Measurements from ENCODE around the gene GTPBP1. TPM values are rescaled to one million over a fixed set of nuclear protein-coding genes. Genes with fewer than 3 reads are reported as not detected.

The GTPBP1 gene
- total and polyA plus RNA-seq, 5 experiments from 2014 or later, result 17.2 to 73.3 (median 29.3) TPM

DNA sequence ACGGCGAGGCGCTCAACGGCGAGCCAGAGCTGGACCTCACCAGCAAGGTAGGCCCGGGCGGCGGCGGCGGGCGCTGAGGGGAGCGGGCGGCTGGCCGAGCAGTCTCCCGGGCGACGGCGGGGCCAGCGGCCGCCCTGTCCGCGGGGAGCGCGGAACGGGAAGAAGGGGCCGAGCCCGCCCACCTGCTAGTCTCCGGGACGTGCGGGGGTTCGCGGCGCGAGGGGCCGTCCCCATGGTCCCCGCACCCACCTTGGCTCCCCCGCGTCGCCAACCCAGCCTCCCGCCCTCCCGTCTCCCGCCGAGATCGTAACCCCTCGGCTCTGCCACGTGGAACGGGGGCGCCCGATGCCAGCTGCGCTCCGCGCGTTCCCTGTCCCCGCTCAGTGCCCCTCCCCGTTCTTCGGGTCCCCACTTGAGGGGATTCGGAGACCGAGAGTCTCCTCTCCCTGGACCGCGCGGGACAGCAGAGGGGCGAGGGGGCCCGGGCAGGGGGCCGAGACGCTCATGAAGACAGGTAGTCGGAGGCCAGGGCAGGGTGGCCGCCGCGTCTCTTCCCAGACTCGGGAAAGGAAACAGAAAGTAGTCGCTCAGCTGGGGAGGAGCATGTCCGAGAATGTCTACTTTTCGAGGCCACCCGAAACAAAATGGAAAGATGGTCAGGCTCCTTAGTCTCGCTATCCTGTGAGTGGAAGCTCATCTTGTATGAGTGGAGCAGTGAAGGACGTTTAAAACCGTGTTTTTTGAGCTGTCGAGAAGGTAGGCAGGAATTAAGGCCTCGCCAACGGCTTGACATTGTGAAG lies 557 bp downstream of the GTPBP1 start:
- peak in 1 of 2 donors; percentile 1 for ATAC-seq
- POLR2A ChIA-PET, result interaction anchor here (0.5 to 3.8 kb wide), 21 partner anchors 9 to 614 kb away, joined by 3 to 60 read pairs (median 6); partner anchors contain the start of genes CBX6, CBY1, FAM227A and SUN2
- peak overlapping the region; percentile 85 to 95 (median 90) for H3K4me3 Mint-ChIP-seq

GRCh38 chr22:38706901-38707195 lies 1.1 kb downstream of the GTPBP1 start:
- Mint-ChIP-seq H3K9me3 (no peaks in the 10 kb centered on the region), H3K27ac (peak overlapping the region; percentile 68 to 95 (median 92)), H3K27me3 (no peaks in the 10 kb centered on the region), H3K36me3 (peaks cover 0 to 17% (median 0%) of the 10 kb centered on the region in 3 donors), H3K4me1 (peaks cover 27 to 69% (median 62%) of the 10 kb centered on the region in 4 donors), H3K4me3 (peak overlapping the region; percentile 85 to 95 (median 90))
- ATAC-seq, result no peak
- POLR2A ChIA-PET, result interaction anchor here (0.5 to 3.8 kb wide), 11 partner anchors 8 to 209 kb away, joined by 3 to 60 read pairs (median 10); partner anchors contain the start of genes CBY1, FAM227A, SUN2 and TOMM22
- DNase-seq, result no peak

More for the DNA sequence above, 557 bp downstream of the GTPBP1 start:
- Mint-ChIP-seq H3K9me3 (peaks cover 0 to under 1% (median 0%) of the 10 kb centered on the region in 9 donors), H3K27ac (peak overlapping the region; percentile 68 to 95 (median 92)), H3K4me1 (peaks cover 28 to 73% (median 64%) of the 10 kb centered on the region in 4 donors), H3K27me3 (peaks cover 0 to under 1% (median 0%) of the 10 kb centered on the region in 5 donors), H3K36me3 (peaks cover 0 to 13% (median 0%) of the 10 kb centered on the region in 3 donors)
- peak in 7 of 10 donors; percentile 14 to 34 (median 29) for DNase-seq

DNA sequence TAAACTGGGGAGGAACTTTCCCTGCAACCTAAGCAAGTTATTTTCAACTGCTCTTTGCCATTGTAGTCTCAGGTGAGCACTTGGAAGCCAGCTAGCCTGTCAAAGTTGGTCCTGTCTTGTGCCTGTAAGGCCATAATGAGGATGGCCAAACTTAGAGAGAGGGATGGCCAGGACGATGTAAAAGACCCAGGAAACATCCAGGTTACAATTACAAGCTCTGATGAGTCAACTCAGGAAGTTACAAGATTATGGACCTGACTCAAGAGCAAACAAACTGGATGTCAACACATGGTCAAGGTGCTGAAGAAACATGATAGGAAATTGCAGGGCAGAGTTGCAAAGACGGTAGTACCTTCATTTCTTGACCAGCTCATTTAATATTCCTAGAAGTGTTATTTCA lies 1.6 kb downstream of the GTPBP1 start:
- peaks cover 31 to 71% (median 66%) of the 10 kb centered on the region in 4 donors for H3K4me1 Mint-ChIP-seq
- H3K27me3 Mint-ChIP-seq, result no peaks in the 10 kb centered on the region
- no peak for ATAC-seq
- H3K4me3 Mint-ChIP-seq, result peak overlapping the region; percentile 85 to 95 (median 90)
- peak overlapping the region in 8 of 10 donors; percentile 70 to 95 (median 92) for H3K27ac Mint-ChIP-seq
- no peaks in the 10 kb centered on the region for H3K9me3 Mint-ChIP-seq
- peaks cover 0 to 22% (median 0%) of the 10 kb centered on the region in 3 donors for H3K36me3 Mint-ChIP-seq
- DNase-seq, result no peak
- POLR2A ChIA-PET, result interaction anchor here (0.6 to 3.8 kb wide), 8 partner anchors 26 to 59 kb away, joined by 3 to 60 read pairs (median 6); partner anchors contain the start of genes CBY1 and FAM227A

GRCh38 chr22:38707984-38708383 lies 2.2 kb downstream of the GTPBP1 start:
- DNase-seq (no peak), ATAC-seq (no peak)
- H3K36me3 Mint-ChIP-seq, result peaks cover 0 to 25% (median 0%) of the 10 kb centered on the region in 3 donors
- peaks cover 35 to 76% (median 72%) of the 10 kb centered on the region in 4 donors for H3K4me1 Mint-ChIP-seq
- H3K9me3 Mint-ChIP-seq, result no peaks in the 10 kb centered on the region
- POLR2A ChIA-PET, result interaction anchor here (0.6 to 3.8 kb wide), 8 partner anchors 26 to 58 kb away, joined by 3 to 60 read pairs (median 6); partner anchors contain the start of gene TOMM22
- peak overlapping the region in 7 of 10 donors; percentile 7 to 88 (median 68) for H3K27ac Mint-ChIP-seq
- peak overlapping the region; percentile 4 to 95 (median 89) for H3K4me3 Mint-ChIP-seq
- no peaks in the 10 kb centered on the region for H3K27me3 Mint-ChIP-seq

DNA sequence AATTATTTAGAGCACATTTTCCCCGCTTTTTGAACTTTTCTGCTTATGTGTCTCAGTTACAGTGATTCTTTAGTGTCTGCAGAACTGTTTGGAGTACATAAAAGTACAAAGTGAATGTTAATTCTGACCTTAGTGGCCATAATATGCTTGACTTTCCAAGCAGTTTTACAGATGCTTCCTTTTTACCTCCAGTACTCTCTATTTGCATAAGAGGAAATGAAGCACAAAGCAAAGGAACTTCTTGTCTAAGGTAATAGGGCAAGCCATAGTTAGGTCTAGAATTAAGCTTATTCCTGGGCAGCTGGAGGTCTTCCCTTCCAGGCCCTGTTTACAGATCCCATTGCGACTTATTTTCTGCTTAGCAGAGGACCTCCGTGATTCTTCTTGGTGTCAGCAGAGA lies 3.6 kb downstream of the GTPBP1 start:
- Mint-ChIP-seq H3K27ac (peak overlapping the region in 5 of 10 donors; percentile 18 to 64 (median 60)), H3K4me1 (peaks cover 41 to 83% (median 82%) of the 10 kb centered on the region in 4 donors), H3K27me3 (no peaks in the 10 kb centered on the region), H3K4me3 (peak overlapping the region in 8 of 10 donors; percentile 32 to 67 (median 56)), H3K9me3 (no peaks in the 10 kb centered on the region), H3K36me3 (peaks cover 0 to 25% (median 0%) of the 10 kb centered on the region in 3 donors)
- DNase-seq (no peak), ATAC-seq (no peak)
- POLR2A ChIA-PET, result interaction anchor here (0.5 to 3.1 kb wide), 6 partner anchors 10 to 43 kb away, joined by 3 to 12 read pairs (median 6); partner anchors contain the start of gene TOMM22

GRCh38 chr22:38710351-38710750 lies 4.6 kb downstream of the GTPBP1 start:
- Mint-ChIP-seq H3K36me3 (peaks cover 0 to 26% (median 0%) of the 10 kb centered on the region in 3 donors), H3K4me3 (no peak overlapping the region)

GRCh38 chr22:38710866-38711265 lies 5.1 kb downstream of the GTPBP1 start:
- Mint-ChIP-seq H3K27me3 (no peaks in the 10 kb centered on the region), H3K9me3 (no peaks in the 10 kb centered on the region), H3K27ac (peak overlapping the region in 2 of 10 donors; percentile 8 to 26), H3K4me1 (peaks cover 50 to 90% (median 81%) of the 10 kb centered on the region in 4 donors), H3K4me3 (no peak overlapping the region), H3K36me3 (peaks cover 0 to 32% (median 0%) of the 10 kb centered on the region in 3 donors)
- POLR2A ChIA-PET, result interaction anchor here (2.4 to 3.1 kb wide), 2 partner anchors 22 to 29 kb away, joined by 7 to 12 read pairs; partner anchors contain the start of gene TOMM22
- no peak for DNase-seq
- no peak for ATAC-seq

More at GRCh38 chr22:38710351-38710750, 4.6 kb downstream of the GTPBP1 start:
- H3K27ac Mint-ChIP-seq, result peak overlapping the region in 2 of 10 donors; percentile 26 to 53
- POLR2A ChIA-PET, result interaction anchor here (1.2 to 3.1 kb wide), 4 partner anchors 15 to 42 kb away, joined by 6 to 12 read pairs (median 6); partner anchors contain the start of gene TOMM22
- DNase-seq (no peak), ATAC-seq (no peak)
- H3K27me3 Mint-ChIP-seq, result no peaks in the 10 kb centered on the region
- H3K9me3 Mint-ChIP-seq, result no peaks in the 10 kb centered on the region
- H3K4me1 Mint-ChIP-seq, result peaks cover 48 to 86% (median 82%) of the 10 kb centered on the region in 4 donors

DNA sequence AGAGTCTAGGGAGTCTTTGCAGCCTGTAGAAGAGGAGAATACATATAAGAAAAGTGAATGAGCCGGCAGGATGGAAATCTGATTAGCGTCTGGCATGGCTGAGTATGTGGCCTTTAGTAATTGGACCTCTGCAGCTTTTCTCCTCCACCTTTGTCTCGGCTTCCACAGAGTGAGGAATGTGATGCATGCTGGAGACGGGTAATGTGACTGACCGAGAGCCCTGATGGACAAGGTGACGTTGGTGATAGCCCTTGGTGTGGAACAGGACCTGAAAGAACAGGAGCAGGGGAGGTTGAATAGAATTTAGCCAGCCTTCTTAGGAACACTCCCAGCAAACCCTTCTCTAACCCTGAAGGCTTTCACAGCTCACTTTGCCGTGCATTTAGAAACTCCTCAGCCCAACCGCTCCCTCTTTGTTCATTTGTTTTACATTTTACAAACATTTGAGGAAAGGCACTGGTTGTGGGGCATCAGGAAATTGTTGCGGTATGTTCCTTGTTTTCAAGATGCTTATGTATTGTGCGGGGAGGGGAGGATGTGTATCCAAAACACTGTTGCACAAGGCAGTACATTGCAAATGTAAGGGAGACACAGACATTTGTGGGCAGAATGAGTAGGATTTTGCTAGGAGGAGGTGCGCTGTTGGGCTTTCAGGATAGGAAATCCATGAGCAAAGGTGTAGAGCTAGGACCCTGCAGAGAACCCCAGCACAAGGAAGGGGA lies 6.9 kb downstream of the GTPBP1 start:
- Mint-ChIP-seq H3K4me3 (peak overlapping the region in 1 of 10 donors; percentile 43), H3K9me3 (no peaks in the 10 kb centered on the region), H3K36me3 (peaks cover 0 to 49% (median 9%) of the 10 kb centered on the region in 3 donors), H3K27ac (peak overlapping the region in 8 of 10 donors; percentile 4 to 88 (median 69)), H3K4me1 (peaks cover 43 to 77% (median 70%) of the 10 kb centered on the region in 4 donors), H3K27me3 (no peaks in the 10 kb centered on the region)
- POLR2A ChIA-PET, result no interaction called here
- ATAC-seq (no peak), DNase-seq (no peak)

DNA sequence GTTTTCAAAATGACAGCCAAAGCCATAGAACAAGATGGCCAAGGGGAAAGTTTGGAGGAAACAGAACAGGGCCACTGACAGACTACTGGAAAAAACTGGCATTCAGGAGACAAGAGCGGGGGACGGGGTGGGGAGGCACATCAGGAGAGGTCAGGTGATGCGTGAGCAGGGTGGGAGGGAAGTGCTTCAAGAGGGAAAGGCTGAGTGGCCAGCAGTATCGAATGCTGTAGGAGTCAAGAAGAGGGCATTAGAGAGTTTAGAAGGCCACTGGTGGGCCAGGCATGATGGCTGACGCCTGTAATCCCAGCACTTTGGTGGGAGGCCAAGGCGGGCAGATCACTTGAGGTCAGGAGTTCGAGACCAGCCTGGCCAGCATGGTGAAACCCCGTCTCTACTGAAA lies 8.2 kb downstream of the GTPBP1 start:
- POLR2A ChIA-PET, result no interaction called here
- H3K27ac Mint-ChIP-seq, result peak overlapping the region in 7 of 10 donors; percentile 41 to 88 (median 49)
- peaks cover 36 to 64% (median 58%) of the 10 kb centered on the region in 4 donors for H3K4me1 Mint-ChIP-seq
- H3K36me3 Mint-ChIP-seq, result peaks cover 0 to 60% (median 9%) of the 10 kb centered on the region in 3 donors
- no peak for DNase-seq
- no peak overlapping the region for H3K4me3 Mint-ChIP-seq
- no peaks in the 10 kb centered on the region for H3K9me3 Mint-ChIP-seq
- no peaks in the 10 kb centered on the region for H3K27me3 Mint-ChIP-seq
- no peak for ATAC-seq

DNA sequence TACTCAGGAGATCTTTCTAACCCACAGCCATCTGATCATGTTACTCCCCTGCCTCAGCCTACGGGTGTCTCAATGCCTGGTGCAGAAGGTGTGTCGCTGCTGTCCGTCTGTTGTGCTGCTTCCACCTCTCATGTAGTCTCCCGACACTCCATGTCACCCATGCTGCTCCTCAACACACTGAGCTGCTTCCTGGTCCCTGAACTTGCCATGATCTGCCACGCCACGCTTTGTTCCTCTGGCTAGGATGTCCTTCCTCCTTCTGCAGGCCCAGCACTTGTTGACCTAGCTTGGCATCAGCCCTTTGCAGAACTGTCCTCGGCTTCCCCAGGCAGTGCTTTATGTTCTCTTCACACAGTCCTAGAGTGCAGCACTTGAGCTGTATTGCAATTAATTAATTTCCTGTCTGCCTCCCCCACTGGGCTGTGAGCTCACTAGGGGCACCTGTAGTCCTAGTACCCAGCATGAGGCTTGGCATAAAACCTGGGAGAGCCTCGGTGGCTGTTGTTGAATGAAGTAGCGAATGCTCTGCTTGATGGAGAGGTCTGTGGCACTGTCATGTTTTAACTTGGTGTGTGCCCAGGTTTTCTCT lies 9.5 kb downstream of the GTPBP1 start:
- ATAC-seq (no peak), DNase-seq (no peak)
- Mint-ChIP-seq H3K27ac (peak overlapping the region in 9 of 10 donors; percentile 30 to 86 (median 52)), H3K4me3 (no peak overlapping the region), H3K27me3 (no peaks in the 10 kb centered on the region), H3K9me3 (no peaks in the 10 kb centered on the region), H3K4me1 (peaks cover 30 to 51% (median 47%) of the 10 kb centered on the region in 4 donors), H3K36me3 (peaks cover 0 to 68% (median 9%) of the 10 kb centered on the region in 3 donors)
- POLR2A ChIA-PET, result interaction anchor here (0.7 to 2.0 kb wide), 4 partner anchors 9 to 37 kb away, joined by 4 to 10 read pairs (median 6); partner anchors contain the start of gene GTPBP1

GRCh38 chr22:38715852-38716251 lies 10.1 kb downstream of the GTPBP1 start:
- Mint-ChIP-seq H3K27ac (peak overlapping the region in 3 of 10 donors; percentile 36 to 86 (median 52)), H3K36me3 (peaks cover 0 to 68% (median 9%) of the 10 kb centered on the region in 3 donors)
- POLR2A ChIA-PET, result interaction anchor here (1.5 to 2.0 kb wide), 3 partner anchors 9 to 19 kb away, joined by 4 to 10 read pairs (median 5); partner anchors contain the start of gene GTPBP1

More at GRCh38 chr22:38715852-38716251, 10.1 kb downstream of the GTPBP1 start:
- no peak overlapping the region for H3K4me3 Mint-ChIP-seq
- H3K9me3 Mint-ChIP-seq, result no peaks in the 10 kb centered on the region
- no peaks in the 10 kb centered on the region for H3K27me3 Mint-ChIP-seq
- DNase-seq (no peak), ATAC-seq (no peak)
- H3K4me1 Mint-ChIP-seq, result peaks cover 28 to 45% (median 41%) of the 10 kb centered on the region in 4 donors

Data from naive thymus-derived CD8-positive, alpha-beta T cell (primary cell).